ENCODE measurements around the gene MAF.

GRCh38 chr16:79634298-79634697 lies 33.8 kb upstream of the MAF start:
- TF ChIP-seq, protein P1, sequence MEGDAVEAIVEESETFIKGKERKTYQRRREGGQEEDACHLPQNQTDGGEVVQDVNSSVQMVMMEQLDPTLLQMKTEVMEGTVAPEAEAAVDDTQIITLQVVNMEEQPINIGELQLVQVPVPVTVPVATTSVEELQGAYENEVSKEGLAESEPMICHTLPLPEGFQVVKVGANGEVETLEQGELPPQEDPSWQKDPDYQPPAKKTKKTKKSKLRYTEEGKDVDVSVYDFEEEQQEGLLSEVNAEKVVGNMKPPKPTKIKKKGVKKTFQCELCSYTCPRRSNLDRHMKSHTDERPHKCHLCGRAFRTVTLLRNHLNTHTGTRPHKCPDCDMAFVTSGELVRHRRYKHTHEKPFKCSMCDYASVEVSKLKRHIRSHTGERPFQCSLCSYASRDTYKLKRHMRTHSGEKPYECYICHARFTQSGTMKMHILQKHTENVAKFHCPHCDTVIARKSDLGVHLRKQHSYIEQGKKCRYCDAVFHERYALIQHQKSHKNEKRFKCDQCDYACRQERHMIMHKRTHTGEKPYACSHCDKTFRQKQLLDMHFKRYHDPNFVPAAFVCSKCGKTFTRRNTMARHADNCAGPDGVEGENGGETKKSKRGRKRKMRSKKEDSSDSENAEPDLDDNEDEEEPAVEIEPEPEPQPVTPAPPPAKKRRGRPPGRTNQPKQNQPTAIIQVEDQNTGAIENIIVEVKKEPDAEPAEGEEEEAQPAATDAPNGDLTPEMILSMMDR (conservative IDR thresholded peaks at IDR 0.05) = no peak
- no peak for TF ChIP-seq EZH2 (IDR thresholded peaks at IDR 0.05; ENCODE audit: low read depth)
